Right ventricle myocardium inferior (tissue), 1 donor: Measurements from ENCODE around the gene PIGC. TPM values are rescaled to one million over a fixed set of nuclear protein-coding genes. Genes with fewer than 3 reads are reported as not detected.
"Not testable (repeated sequence)": the region's sequence is repeated elsewhere in the genome, so short reads cannot be mapped to it uniquely, and the experiment has no call there.

Source experiments
- ATAC-seq: fragments of 200-7000 bp; cut with Tn5 transposase; one replicate; pipeline ENCODE4 v1.9.1; 2020; ENCODE audit warnings: mild to moderate bottlenecking, moderate library complexity
- DNase-seq: peaks from one replicate; pipeline ENCODE4 v3.0.0; 2021; ENCODE audit errors: missing footprints
- intact Hi-C: fragments of 100-400 bp; cut with DNase I; formaldehyde crosslinking; loops from one replicate; pipeline ENCODE4 v1.11.0; 2022
- total RNA-seq: library from RNA; stranded (reverse); fragmentation: NEBNext Ultra II Directional; extraction: Animal tissue kit (Norgen Biotek cat#: 25700); gene quantifications from one replicate; pipeline ENCODE4 v1.2.1, GENCODE V29; 2021
- donor health status: DM: no; HTN: yes; CAD: no; lungs with severe emphysema.

The PIGC gene
- total RNA-seq, 1 donor from 2014 or later = 13.5 TPM

- DNase-seq = no peak
- no peak for ATAC-seq
- intact Hi-C loops = no loop called here
These were observed 2.7 kb upstream of the PIGC start for GRCh38 chr1:172446547-172446946.

- intact Hi-C loops = no loop called here
- DNase-seq (no peak), ATAC-seq (no peak)
These were observed 865 bp downstream of the PIGC start for GRCh38 chr1:172442843-172443565.

GRCh38 chr1:172442404-172442803, 1.5 kb downstream of the PIGC start:
- no peak for ATAC-seq
- intact Hi-C loops = no loop called here
- no peak for DNase-seq

- ATAC-seq, DNase-seq, intact Hi-C loops: not testable (repeated sequence)
These were observed 6.7 kb downstream of the PIGC start for GRCh38 chr1:172437183-172437582.

- DNase-seq = no peak
- intact Hi-C loops = no loop called here
- ATAC-seq = no peak
These were observed 12.1 kb downstream of the PIGC start for GRCh38 chr1:172431721-172432192.

GRCh38 chr1:172431204-172431603, 12.7 kb downstream of the PIGC start:
- ATAC-seq (no peak), DNase-seq (no peak)
- intact Hi-C loops = no loop called here

- no peak for DNase-seq
- intact Hi-C loops = no loop called here
- ATAC-seq = no peak
These were observed 13.8 kb downstream of the PIGC start for GRCh38 chr1:172430128-172430454.

- intact Hi-C loops = no loop called here
- DNase-seq (no peak), ATAC-seq (peak; percentile 60)
These were observed 14.3 kb downstream of the PIGC start for GRCh38 chr1:172429331-172430127.

- intact Hi-C loops = no loop called here
- ATAC-seq (no peak), DNase-seq (no peak)
These were observed 16.7 kb downstream of the PIGC start for GRCh38 chr1:172427191-172427590.

GRCh38 chr1:172425339-172425738, 18.5 kb downstream of the PIGC start:
- intact Hi-C loops = no loop called here
- no peak for ATAC-seq
- no peak for DNase-seq

GRCh38 chr1:172423336-172423735, 20.5 kb downstream of the PIGC start:
- intact Hi-C loops = no loop called here
- DNase-seq = no peak
- no peak for ATAC-seq

- no peak for DNase-seq
- no peak for ATAC-seq
- intact Hi-C loops = no loop called here
These were observed 21.8 kb downstream of the PIGC start for GRCh38 chr1:172421974-172422604.

GRCh38 chr1:172420385-172420784, 23.5 kb downstream of the PIGC start, which contains the start of gene C1orf105:
Gene C1orf105, plus strand, starts transcription at chr1:172420685. Its CDS starts 201 bp downstream, at chr1:172420886.
- DNase-seq (no peak), ATAC-seq (no peak)
- intact Hi-C loops = no loop called here

- intact Hi-C loops = no loop called here
- ATAC-seq = no peak
These were observed 26.3 kb downstream of the PIGC start for GRCh38 chr1:172417557-172417956.

GRCh38 chr1:172416496-172417035, 27.3 kb downstream of the PIGC start:
- intact Hi-C loops = no loop called here
- DNase-seq (no peak), ATAC-seq (no peak)

More at GRCh38 chr1:172417557-172417956, 26.3 kb downstream of the PIGC start:
- no peak for DNase-seq

GRCh38 chr1:172414331-172414730, 29.5 kb downstream of the PIGC start:
- no peak for DNase-seq
- ATAC-seq = no peak
- intact Hi-C loops = no loop called here

GRCh38 chr1:172411791-172412338, 32.0 kb downstream of the PIGC start:
- ATAC-seq (no peak), DNase-seq (no peak)
- intact Hi-C loops = no loop called here

GRCh38 chr1:172410027-172410426, 33.8 kb downstream of the PIGC start:
- DNase-seq = no peak

GRCh38 chr1:172408958-172409357, 34.9 kb downstream of the PIGC start:
- ATAC-seq (no peak), DNase-seq (no peak)
- intact Hi-C loops = no loop called here

More at GRCh38 chr1:172410027-172410426, 33.8 kb downstream of the PIGC start:
- intact Hi-C loops = no loop called here
- ATAC-seq = no peak
